Measurements from ENCODE around the gene TRIP12. TPM values are rescaled to one million over a fixed set of nuclear protein-coding genes. Genes with fewer than 3 reads are reported as not detected.
"Not testable (repeated sequence)": the region's sequence is repeated elsewhere in the genome, so short reads cannot be mapped to it uniquely, and the experiment has no call there.

The TRIP12 gene
- polyA plus RNA-seq, 4 donors: 16.8 to 93.9 (median 25.8) TPM

GRCh38 chr2:229732897-229733296 lies 188.9 kb downstream of the TRIP12 start:
- Histone ChIP-seq H3K4me1 (ENCODE audit: control insufficient read depth in 3 of 3, insufficient read depth in 2 of 3, low read depth in 1 of 3, low read length in 2 of 3) (no peaks in the 10 kb centered on the region), H3K27me3 (ENCODE audit: control insufficient read depth in 3 of 3, insufficient read depth in 3 of 3, low read length in 3 of 3) (peaks cover 0 to 2% (median 0%) of the 10 kb centered on the region in 3 donors), H3K9me3 (ENCODE audit: control insufficient read depth in 2 of 2, insufficient read depth in 1 of 2, low read depth in 1 of 2, low read length in 1 of 2) (peaks cover 0 to 11% of the 10 kb centered on the region in 2 donors), H3K27ac (ENCODE audit: low read depth in 1 of 3, low read length in 2 of 3) (no peak overlapping the region), H3K4me3 (ENCODE audit: low read depth in 1 of 3, low read length in 3 of 3) (no peak overlapping the region), H3K36me3 (ENCODE audit: control insufficient read depth in 3 of 3, insufficient read depth in 2 of 3, low read depth in 1 of 3, low read length in 3 of 3) (no peaks in the 10 kb centered on the region)
- WGBS, 3 donors: 81 to 89% (median 88%) methylated on average over 6 of the region's 6 CpGs
- no peak for DNase-seq
- no peak for FAIRE-seq

GRCh38 chr2:229731916-229732315 lies 189.9 kb downstream of the TRIP12 start:
- 28 to 40% (median 33%) methylated on average over 4 of the region's 4 CpGs for WGBS, 3 donors
- no peak for DNase-seq
- Histone ChIP-seq H3K4me3 (ENCODE audit: low read depth in 1 of 3, low read length in 3 of 3) (no peak overlapping the region), H3K4me1 (ENCODE audit: control insufficient read depth in 3 of 3, insufficient read depth in 2 of 3, low read depth in 1 of 3, low read length in 2 of 3) (no peaks in the 10 kb centered on the region), H3K9me3 (ENCODE audit: control insufficient read depth in 2 of 2, insufficient read depth in 1 of 2, low read depth in 1 of 2, low read length in 1 of 2) (peaks cover 0 to 11% of the 10 kb centered on the region in 2 donors), H3K27me3 (ENCODE audit: control insufficient read depth in 3 of 3, insufficient read depth in 3 of 3, low read length in 3 of 3) (peaks cover 0 to 2% (median 0%) of the 10 kb centered on the region in 3 donors), H3K27ac (ENCODE audit: low read depth in 1 of 3, low read length in 2 of 3) (no peak overlapping the region), H3K36me3 (ENCODE audit: control insufficient read depth in 3 of 3, insufficient read depth in 2 of 3, low read depth in 1 of 3, low read length in 3 of 3) (no peaks in the 10 kb centered on the region)
- no peak for FAIRE-seq

- H3K4me1 ChIP-seq (ENCODE audit: control insufficient read depth in 3 of 3, insufficient read depth in 2 of 3, low read depth in 1 of 3, low read length in 2 of 3): no peaks in the 10 kb centered on the region
- H3K27me3 ChIP-seq (ENCODE audit: control insufficient read depth in 3 of 3, insufficient read depth in 3 of 3, low read length in 3 of 3): peaks cover 0 to 2% (median 0%) of the 10 kb centered on the region in 3 donors
- H3K4me3 ChIP-seq (ENCODE audit: low read depth in 1 of 3, low read length in 3 of 3): no peak overlapping the region
- 87 to 90% (median 87%) methylated on average over 5 of the region's 5 CpGs for WGBS, 3 donors
- DNase-seq (no peak), FAIRE-seq (no peak)
- H3K9me3 ChIP-seq (ENCODE audit: control insufficient read depth in 2 of 2, insufficient read depth in 1 of 2, low read depth in 1 of 2, low read length in 1 of 2): peaks cover 0 to 6% of the 10 kb centered on the region in 2 donors
- no peak overlapping the region for H3K27ac ChIP-seq (ENCODE audit: low read depth in 1 of 3, low read length in 2 of 3)
- no peaks in the 10 kb centered on the region for H3K36me3 ChIP-seq (ENCODE audit: control insufficient read depth in 3 of 3, insufficient read depth in 2 of 3, low read depth in 1 of 3, low read length in 3 of 3)
Measured at GRCh38 chr2:229731363-229731762, 190.4 kb downstream of the TRIP12 start.

- Histone ChIP-seq H3K4me1 (ENCODE audit: control insufficient read depth in 3 of 3, insufficient read depth in 2 of 3, low read depth in 1 of 3, low read length in 2 of 3) (no peaks in the 10 kb centered on the region), H3K27ac (ENCODE audit: low read depth in 1 of 3, low read length in 2 of 3) (no peak overlapping the region), H3K4me3 (ENCODE audit: low read depth in 1 of 3, low read length in 3 of 3) (no peak overlapping the region), H3K9me3 (ENCODE audit: control insufficient read depth in 2 of 2, insufficient read depth in 1 of 2, low read depth in 1 of 2, low read length in 1 of 2) (no peaks in the 10 kb centered on the region), H3K27me3 (ENCODE audit: control insufficient read depth in 3 of 3, insufficient read depth in 3 of 3, low read length in 3 of 3) (peaks cover 0 to 2% (median 0%) of the 10 kb centered on the region in 3 donors), H3K36me3 (ENCODE audit: control insufficient read depth in 3 of 3, insufficient read depth in 2 of 3, low read depth in 1 of 3, low read length in 3 of 3) (no peaks in the 10 kb centered on the region)
- no peak for DNase-seq
- FAIRE-seq: no peak
Measured at GRCh38 chr2:229728370-229728769, 193.4 kb downstream of the TRIP12 start.

GRCh38 chr2:229726643-229727042 lies 195.2 kb downstream of the TRIP12 start:
- Histone ChIP-seq H3K27ac (ENCODE audit: low read depth in 1 of 3, low read length in 2 of 3) (no peak overlapping the region), H3K4me1 (ENCODE audit: control insufficient read depth in 3 of 3, insufficient read depth in 2 of 3, low read depth in 1 of 3, low read length in 2 of 3) (no peaks in the 10 kb centered on the region), H3K9me3 (ENCODE audit: control insufficient read depth in 2 of 2, insufficient read depth in 1 of 2, low read depth in 1 of 2, low read length in 1 of 2) (no peaks in the 10 kb centered on the region), H3K4me3 (ENCODE audit: low read depth in 1 of 3, low read length in 3 of 3) (no peak overlapping the region), H3K27me3 (ENCODE audit: control insufficient read depth in 3 of 3, insufficient read depth in 3 of 3, low read length in 3 of 3) (no peaks in the 10 kb centered on the region), H3K36me3 (ENCODE audit: control insufficient read depth in 3 of 3, insufficient read depth in 2 of 3, low read depth in 1 of 3, low read length in 3 of 3) (no peaks in the 10 kb centered on the region)
- WGBS, 3 donors: 86 to 92% (median 91%) methylated on average over 2 of the region's 2 CpGs
- DNase-seq (no peak), FAIRE-seq (no peak)

GRCh38 chr2:229725716-229726574 lies 195.9 kb downstream of the TRIP12 start:
- Histone ChIP-seq H3K4me1 (ENCODE audit: control insufficient read depth in 3 of 3, insufficient read depth in 2 of 3, low read depth in 1 of 3, low read length in 2 of 3) (no peaks in the 10 kb centered on the region), H3K27ac (ENCODE audit: low read depth in 1 of 3, low read length in 2 of 3) (no peak overlapping the region), H3K9me3 (ENCODE audit: control insufficient read depth in 2 of 2, insufficient read depth in 1 of 2, low read depth in 1 of 2, low read length in 1 of 2) (no peaks in the 10 kb centered on the region), H3K36me3 (ENCODE audit: control insufficient read depth in 3 of 3, insufficient read depth in 2 of 3, low read depth in 1 of 3, low read length in 3 of 3) (no peaks in the 10 kb centered on the region), H3K4me3 (ENCODE audit: low read depth in 1 of 3, low read length in 3 of 3) (no peak overlapping the region), H3K27me3 (ENCODE audit: control insufficient read depth in 3 of 3, insufficient read depth in 3 of 3, low read length in 3 of 3) (no peaks in the 10 kb centered on the region)
- FAIRE-seq (no peak), DNase-seq (peak in 1 of 2 donors; percentile 6)
- 47 to 60% (median 52%) methylated on average over 7 of the region's 7 CpGs for WGBS, 3 donors

GRCh38 chr2:229723192-229723591 lies 198.6 kb downstream of the TRIP12 start:
- H3K4me3 ChIP-seq (ENCODE audit: low read depth in 1 of 3, low read length in 3 of 3); H3K27ac ChIP-seq (ENCODE audit: low read depth in 1 of 3, low read length in 2 of 3); H3K4me1 ChIP-seq (ENCODE audit: control insufficient read depth in 3 of 3, insufficient read depth in 2 of 3, low read depth in 1 of 3, low read length in 2 of 3); H3K9me3 ChIP-seq (ENCODE audit: control insufficient read depth in 2 of 2, insufficient read depth in 1 of 2, low read depth in 1 of 2, low read length in 1 of 2); H3K36me3 ChIP-seq (ENCODE audit: control insufficient read depth in 3 of 3, insufficient read depth in 2 of 3, low read depth in 1 of 3, low read length in 3 of 3); FAIRE-seq; DNase-seq; H3K27me3 ChIP-seq (ENCODE audit: control insufficient read depth in 3 of 3, insufficient read depth in 3 of 3, low read length in 3 of 3): not testable (repeated sequence)
- WGBS, 3 donors: 72 to 93% (median 80%) methylated on average over 3 of the region's 3 CpGs

- Histone ChIP-seq H3K27ac (ENCODE audit: low read depth in 1 of 3, low read length in 2 of 3) (no peak overlapping the region), H3K4me3 (ENCODE audit: low read depth in 1 of 3, low read length in 3 of 3) (no peak overlapping the region), H3K4me1 (ENCODE audit: control insufficient read depth in 3 of 3, insufficient read depth in 2 of 3, low read depth in 1 of 3, low read length in 2 of 3) (peaks cover 0 to 2% (median 0%) of the 10 kb centered on the region in 3 donors), H3K36me3 (ENCODE audit: control insufficient read depth in 3 of 3, insufficient read depth in 2 of 3, low read depth in 1 of 3, low read length in 3 of 3) (no peaks in the 10 kb centered on the region), H3K27me3 (ENCODE audit: control insufficient read depth in 3 of 3, insufficient read depth in 3 of 3, low read length in 3 of 3) (peaks cover 0 to 24% (median 12%) of the 10 kb centered on the region in 3 donors), H3K9me3 (ENCODE audit: control insufficient read depth in 2 of 2, insufficient read depth in 1 of 2, low read depth in 1 of 2, low read length in 1 of 2) (no peaks in the 10 kb centered on the region)
- DNase-seq (no peak), FAIRE-seq (no peak)
- WGBS, 3 donors: 49 to 65% (median 64%) methylated on average over 3 of the region's 3 CpGs
Measured at GRCh38 chr2:229719926-229720647, 201.7 kb downstream of the TRIP12 start.

Measured in small intestine (tissue), 7 donors.